ENCODE measurements around the gene PPP6R2. TPM values are rescaled to one million over a fixed set of nuclear protein-coding genes. Genes with fewer than 3 reads are reported as not detected.
"Not testable (repeated sequence)": the region's sequence is repeated elsewhere in the genome, so short reads cannot be mapped to it uniquely, and the experiment has no call there.

PPP6R2 gene
- total RNA-seq, 1 experiment from 2014 or later: 42.6 TPM

DNA sequence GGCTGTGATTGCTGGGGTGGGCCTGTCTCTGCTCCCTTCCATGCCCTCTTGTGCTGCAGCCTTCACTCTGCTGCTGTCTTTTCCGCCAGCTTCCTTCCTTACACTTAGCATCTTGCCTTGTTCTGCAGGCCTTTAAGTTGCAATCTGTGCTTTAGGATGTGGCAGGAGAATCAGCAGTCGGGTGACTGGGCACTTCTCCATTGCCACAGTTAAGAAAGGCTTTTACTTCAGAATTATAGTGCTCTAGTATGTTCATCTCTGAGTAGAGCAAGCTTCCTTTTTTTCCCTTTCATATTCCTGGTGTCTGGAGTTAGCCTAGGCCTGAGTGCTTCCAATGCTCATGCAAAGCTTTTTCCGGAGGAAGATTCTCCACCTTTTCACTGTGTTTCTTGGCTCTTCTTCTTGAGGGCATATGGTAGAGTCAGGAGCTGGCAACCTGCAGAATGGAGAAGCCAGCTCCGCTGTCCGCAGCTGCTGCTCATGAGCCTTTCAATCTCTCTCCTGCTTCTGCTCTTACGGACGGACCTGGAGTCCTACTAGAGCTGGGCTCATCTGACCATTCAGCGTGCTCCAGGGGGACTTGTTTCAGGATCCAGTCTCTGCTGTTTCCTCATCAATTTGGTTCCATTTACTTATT, 20.2 kb downstream of the PPP6R2 start:
- Histone ChIP-seq H4K5ac (ENCODE audit: insufficient read length, low read depth, low read length) (no peak overlapping the region), H3K18ac (ENCODE audit: insufficient read length, low read depth, low read length) (no peak overlapping the region), H2BK12ac (ENCODE audit: insufficient read length, low read depth, low read length) (no peak overlapping the region), H2AK5ac (ENCODE audit: insufficient read length, low read length) (no peak overlapping the region), H3K79me1 (ENCODE audit: insufficient read depth, low read depth, low read length, poor library complexity, severe bottlenecking) (peaks cover 5% of the 10 kb centered on the region), H3K9ac (ENCODE audit: extremely low read depth, insufficient read length, low read length) (no peak overlapping the region), H3T11ph (ENCODE audit: low read length) (no peak overlapping the region), H2BK15ac (ENCODE audit: low read depth, low read length) (no peak overlapping the region), H3K27me3 (ENCODE audit: insufficient read depth, low read length) (no peaks in the 10 kb centered on the region), H3K56ac (ENCODE audit: insufficient read length, low read depth, low read length) (no peak overlapping the region), H3K79me2 (ENCODE audit: insufficient read depth, low read length) (peaks cover 6% of the 10 kb centered on the region; the same call in 1 of the 2 replicates), H3K27ac (ENCODE audit: insufficient read length, low read depth, low read length) (no peak overlapping the region), H3K23ac (ENCODE audit: insufficient read length, low read depth, low read length) (no peak overlapping the region), H2AFZ (ENCODE audit: low read length) (no peak overlapping the region), H3K4ac (ENCODE audit: low read depth, low read length) (no peak overlapping the region), H3K14ac (ENCODE audit: insufficient read depth, low read length) (no peak overlapping the region), H3K9me3 (ENCODE audit: control insufficient read depth, low read depth, low read length) (no peaks in the 10 kb centered on the region), H2BK5ac (ENCODE audit: insufficient read length, low read length) (no peak overlapping the region), H4K8ac (replicated peaks; ENCODE audit: insufficient read length, low read depth, low read length) (no peak overlapping the region), H4K91ac (ENCODE audit: insufficient read length, low read depth, low read length) (no peak overlapping the region), H3K23me2 (ENCODE audit: insufficient read length, low read depth, low read length, poor library complexity, severe bottlenecking) (no peaks in the 10 kb centered on the region), H4K20me1 (ENCODE audit: control insufficient read depth, insufficient read depth, insufficient read length) (peaks cover 2% of the 10 kb centered on the region), H2BK120ac (ENCODE audit: low read depth, low read length, poor library complexity, severe bottlenecking) (no peak overlapping the region), H3K4me2 (ENCODE audit: insufficient read depth, insufficient read length, low read length) (no peak overlapping the region), H2BK20ac (ENCODE audit: low read depth, low read length, poor library complexity, severe bottlenecking) (no peak overlapping the region), H3K4me1 (ENCODE audit: insufficient read depth, low read length) (no peaks in the 10 kb centered on the region)
- H3K36me3 Mint-ChIP-seq (ENCODE audit: insufficient read depth in 1 of 3, low read depth in 3 of 3): peaks cover 8 to 20% (median 15%) of the 10 kb centered on the region in 3 experiments; a peak in 6 of 7 replicates
- TF ChIP-seq, protein P1, sequence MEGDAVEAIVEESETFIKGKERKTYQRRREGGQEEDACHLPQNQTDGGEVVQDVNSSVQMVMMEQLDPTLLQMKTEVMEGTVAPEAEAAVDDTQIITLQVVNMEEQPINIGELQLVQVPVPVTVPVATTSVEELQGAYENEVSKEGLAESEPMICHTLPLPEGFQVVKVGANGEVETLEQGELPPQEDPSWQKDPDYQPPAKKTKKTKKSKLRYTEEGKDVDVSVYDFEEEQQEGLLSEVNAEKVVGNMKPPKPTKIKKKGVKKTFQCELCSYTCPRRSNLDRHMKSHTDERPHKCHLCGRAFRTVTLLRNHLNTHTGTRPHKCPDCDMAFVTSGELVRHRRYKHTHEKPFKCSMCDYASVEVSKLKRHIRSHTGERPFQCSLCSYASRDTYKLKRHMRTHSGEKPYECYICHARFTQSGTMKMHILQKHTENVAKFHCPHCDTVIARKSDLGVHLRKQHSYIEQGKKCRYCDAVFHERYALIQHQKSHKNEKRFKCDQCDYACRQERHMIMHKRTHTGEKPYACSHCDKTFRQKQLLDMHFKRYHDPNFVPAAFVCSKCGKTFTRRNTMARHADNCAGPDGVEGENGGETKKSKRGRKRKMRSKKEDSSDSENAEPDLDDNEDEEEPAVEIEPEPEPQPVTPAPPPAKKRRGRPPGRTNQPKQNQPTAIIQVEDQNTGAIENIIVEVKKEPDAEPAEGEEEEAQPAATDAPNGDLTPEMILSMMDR (conservative IDR thresholded peaks at IDR 0.05): no peak
- DNase-seq: no peak
- peaks cover 0 to 4% of the 10 kb centered on the region in 2 experiments; a peak in 2 of 4 replicates for H3K4me1 Mint-ChIP-seq
- H3K27me3 Mint-ChIP-seq (ENCODE audit: low read depth): no peaks in the 10 kb centered on the region
- H3K27ac Mint-ChIP-seq: peak overlapping the region in 1 of 3 experiments; percentile 51; a peak in 3 of 7 replicates
- H3K9me3 Mint-ChIP-seq: no peaks in the 10 kb centered on the region
- no peak overlapping the region for H3K4me3 Mint-ChIP-seq
- no CpG with 5 or more reads among the region's 8 CpGs for WGBS (ENCODE audit: extremely low coverage, insufficient read length, low lambda C conversion rate)

DNA sequence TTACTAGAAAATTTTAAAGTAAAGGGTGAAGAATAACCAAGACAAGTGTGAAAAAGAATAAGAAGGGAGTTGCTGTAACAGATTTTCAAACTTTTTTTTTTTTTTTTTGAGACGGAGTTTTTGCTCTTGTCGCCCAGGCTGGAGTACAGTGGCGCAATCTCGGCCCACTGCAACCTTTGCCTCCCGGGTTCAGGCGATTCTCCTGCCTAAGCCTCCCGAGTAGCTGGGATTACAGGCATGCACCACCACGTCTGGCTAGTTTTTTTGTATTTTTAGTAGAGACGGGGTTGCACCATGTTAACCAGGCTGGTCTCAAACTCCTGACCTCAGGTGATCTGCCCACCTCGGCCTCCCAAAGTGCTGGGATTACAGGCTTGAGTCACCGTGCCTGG, 20.7 kb downstream of the PPP6R2 start:
- H2BK15ac ChIP-seq (ENCODE audit: low read depth, low read length); H3K4me1 Mint-ChIP-seq; H2BK120ac ChIP-seq (ENCODE audit: low read depth, low read length, poor library complexity, severe bottlenecking); H3K23ac ChIP-seq (ENCODE audit: insufficient read length, low read depth, low read length); H3K79me2 ChIP-seq (ENCODE audit: insufficient read depth, low read length); H3K79me1 ChIP-seq (ENCODE audit: insufficient read depth, low read depth, low read length, poor library complexity, severe bottlenecking); H3K27me3 Mint-ChIP-seq (ENCODE audit: low read depth); H3K4me3 Mint-ChIP-seq; H3K4me1 ChIP-seq (ENCODE audit: insufficient read depth, low read length); H3K27ac ChIP-seq (ENCODE audit: insufficient read length, low read depth, low read length); H3K4ac ChIP-seq (ENCODE audit: low read depth, low read length); H3K9me3 ChIP-seq (ENCODE audit: control insufficient read depth, low read depth, low read length); H4K8ac ChIP-seq (replicated peaks; ENCODE audit: insufficient read length, low read depth, low read length); H3T11ph ChIP-seq (ENCODE audit: low read length); H4K5ac ChIP-seq (ENCODE audit: insufficient read length, low read depth, low read length); H3K18ac ChIP-seq (ENCODE audit: insufficient read length, low read depth, low read length); H3K56ac ChIP-seq (ENCODE audit: insufficient read length, low read depth, low read length); H2AFZ ChIP-seq (ENCODE audit: low read length); H2BK12ac ChIP-seq (ENCODE audit: insufficient read length, low read depth, low read length); H2BK20ac ChIP-seq (ENCODE audit: low read depth, low read length, poor library complexity, severe bottlenecking); DNase-seq; H2BK5ac ChIP-seq (ENCODE audit: insufficient read length, low read length); H3K9me3 Mint-ChIP-seq; H3K4me2 ChIP-seq (ENCODE audit: insufficient read depth, insufficient read length, low read length); H4K91ac ChIP-seq (ENCODE audit: insufficient read length, low read depth, low read length); H4K20me1 ChIP-seq (ENCODE audit: control insufficient read depth, insufficient read depth, insufficient read length); H3K14ac ChIP-seq (ENCODE audit: insufficient read depth, low read length); H3K27me3 ChIP-seq (ENCODE audit: insufficient read depth, low read length); H3K23me2 ChIP-seq (ENCODE audit: insufficient read length, low read depth, low read length, poor library complexity, severe bottlenecking); H2AK5ac ChIP-seq (ENCODE audit: insufficient read length, low read length); H3K9ac ChIP-seq (ENCODE audit: extremely low read depth, insufficient read length, low read length): not testable (repeated sequence)
- WGBS (ENCODE audit: extremely low coverage, insufficient read length, low lambda C conversion rate): no CpG with 5 or more reads among the region's 11 CpGs
- Mint-ChIP-seq H3K27ac (peak overlapping the region in 1 of 3 experiments; percentile 39; a peak in 1 of 7 replicates), H3K36me3 (ENCODE audit: insufficient read depth in 1 of 3, low read depth in 3 of 3) (peaks cover 8 to 23% (median 18%) of the 10 kb centered on the region in 3 experiments; a peak in 6 of 7 replicates)

Data from H9 (cell line).